ENCODE data around the gene RTN4R.
"Not testable (repeated sequence)": the region's sequence is repeated elsewhere in the genome, so short reads cannot be mapped to it uniquely, and the experiment has no call there.

RTN4R gene

DNA sequence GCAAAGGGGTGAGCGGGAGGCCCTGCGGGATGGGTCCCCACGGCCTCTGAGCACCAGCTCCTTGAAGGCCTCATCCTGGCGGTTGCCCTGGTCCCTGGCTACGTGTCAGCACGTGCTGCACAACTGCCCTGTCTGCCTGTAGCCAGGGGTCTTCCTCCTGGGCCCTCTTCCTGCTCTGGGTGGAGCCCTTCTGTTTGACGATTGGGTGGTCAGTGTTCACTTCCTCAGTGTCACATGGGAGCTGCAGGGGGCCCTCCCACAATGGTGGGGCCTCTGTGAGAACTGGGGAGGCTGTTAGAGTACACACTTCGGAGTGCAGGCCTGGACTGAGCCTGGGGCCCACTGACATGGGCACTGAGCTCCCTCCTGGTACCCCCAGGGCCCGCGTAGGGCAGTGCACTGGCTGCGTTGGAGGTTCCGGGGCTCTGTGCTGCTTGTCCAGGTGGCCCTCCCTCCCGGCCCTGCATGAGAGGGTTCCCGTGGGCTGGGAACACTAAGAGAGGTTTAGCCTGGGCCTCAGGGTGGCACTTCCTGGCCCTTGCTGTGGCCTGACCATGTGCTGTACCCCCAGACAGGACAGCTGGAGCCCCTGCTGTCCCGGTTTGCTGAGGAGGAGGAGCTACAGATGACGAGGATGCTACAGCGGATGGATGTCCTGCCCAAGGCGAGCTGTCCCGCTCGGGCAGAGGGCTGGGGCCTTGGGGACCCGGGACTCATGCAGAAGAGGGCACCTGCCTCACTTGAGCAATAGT, 38.0 kb upstream of the RTN4R start:
- DNase-seq (ENCODE audit: low read depth, low spot score) = no peak

DNA sequence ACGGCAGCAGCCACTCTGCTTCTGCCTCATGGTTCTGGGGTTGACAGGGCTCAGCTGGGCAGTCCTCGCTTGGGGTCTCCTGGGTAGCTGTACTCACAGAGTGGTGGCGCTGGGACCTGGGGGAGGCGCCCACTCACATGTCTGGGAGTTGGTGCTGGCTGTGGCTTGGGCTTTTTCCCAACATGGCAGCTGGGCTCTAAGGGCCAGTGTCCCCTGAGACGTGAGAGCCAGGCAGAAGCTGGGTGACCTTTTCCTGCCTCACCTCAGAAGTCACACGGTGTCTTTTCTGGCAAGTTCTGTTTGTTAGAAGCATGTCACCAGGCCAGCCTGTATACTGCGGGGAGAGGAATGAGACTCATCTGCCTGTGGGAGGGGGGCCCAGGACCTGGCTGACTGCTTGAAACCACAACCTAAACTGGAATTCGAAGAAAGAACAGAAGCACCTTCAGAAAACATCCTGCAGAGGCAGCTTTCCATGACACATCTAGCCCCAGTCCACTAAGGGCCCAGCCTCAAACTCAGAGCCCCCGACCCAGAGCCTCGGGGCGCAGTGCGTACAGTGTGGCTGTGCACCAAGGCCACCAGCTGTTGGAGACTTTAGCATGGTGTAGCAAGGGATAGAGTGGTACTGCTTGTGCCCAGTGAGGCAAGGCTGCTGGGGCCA, 37.2 kb upstream of the RTN4R start:
- DNase-seq (ENCODE audit: low read depth, low spot score) = peak; percentile 30

DNA sequence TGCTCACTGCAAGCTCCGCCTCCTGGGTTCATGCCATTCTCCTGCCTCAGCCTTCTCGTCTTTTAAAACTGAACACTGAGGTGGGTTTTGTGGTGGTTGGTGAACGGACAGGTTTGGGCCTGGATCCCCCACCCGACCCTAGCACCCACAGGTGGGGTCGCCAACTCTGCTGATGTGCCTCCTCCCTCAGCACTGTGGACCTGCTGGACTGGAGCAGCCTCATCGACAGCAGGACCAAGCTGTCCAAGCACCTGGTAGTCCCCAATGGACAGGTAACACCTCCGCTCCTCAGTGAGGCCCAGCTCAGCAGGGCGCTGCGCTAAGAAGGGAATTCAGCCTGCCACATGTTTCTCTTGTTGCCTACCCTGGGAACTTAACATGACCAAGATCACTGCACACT, 36.5 kb upstream of the RTN4R start:
- no peak for DNase-seq (ENCODE audit: low read depth, low spot score)

DNA sequence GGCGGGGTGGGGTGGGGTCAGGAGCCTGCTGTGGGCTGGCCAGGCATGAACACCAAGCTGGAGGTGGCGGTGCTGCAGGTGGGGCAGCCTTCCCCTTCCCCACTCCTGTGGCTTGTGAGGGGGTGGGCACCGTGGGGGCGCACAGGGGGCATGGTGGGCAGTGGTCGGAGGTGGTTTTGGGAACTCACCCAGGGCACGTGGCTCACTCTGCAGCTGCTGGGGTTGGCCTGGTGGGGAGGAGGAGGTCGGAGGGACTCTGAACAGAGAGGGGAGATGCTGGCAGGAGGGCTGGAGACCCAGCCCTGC, 35.1 kb upstream of the RTN4R start:
- DNase-seq (ENCODE audit: low read depth, low spot score) = not testable (repeated sequence)

DNA sequence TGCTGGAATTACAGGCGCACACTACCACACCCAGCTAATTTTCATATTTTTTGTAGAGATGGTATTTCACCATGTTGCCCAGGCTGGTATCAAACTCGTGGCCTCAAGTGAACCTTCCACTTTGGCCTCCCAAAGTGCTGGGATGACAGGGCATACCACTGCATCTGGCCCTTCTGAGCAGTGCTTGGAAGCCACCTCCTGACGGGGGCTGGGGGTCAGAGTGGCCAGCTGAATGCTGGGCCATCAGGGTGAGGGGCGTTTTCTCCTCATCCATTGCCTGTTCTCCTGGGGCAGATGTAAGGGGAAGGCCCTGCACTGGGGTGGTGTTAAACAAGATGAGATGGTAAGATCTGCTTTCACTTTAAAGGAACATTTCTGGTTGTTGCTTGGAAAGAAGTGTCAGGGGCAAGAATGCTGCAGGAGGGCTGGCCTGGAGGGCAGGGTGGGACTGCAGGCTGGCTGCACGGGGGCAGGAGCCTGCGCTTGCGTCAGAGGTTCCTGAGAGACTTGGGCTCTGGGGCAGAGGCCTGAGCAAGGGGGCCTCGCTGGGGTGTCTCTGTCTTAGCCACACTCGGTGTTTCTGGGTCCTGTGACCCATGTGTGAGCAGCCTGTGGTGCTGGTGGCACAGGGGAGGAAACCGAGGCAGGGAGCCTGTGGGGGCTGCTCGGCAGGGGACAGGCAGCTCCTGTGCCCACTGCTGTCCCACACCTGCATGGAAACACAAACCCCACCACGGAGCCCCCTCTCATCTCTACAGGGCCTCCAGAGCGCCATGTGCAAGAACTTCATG, 34.5 kb upstream of the RTN4R start:
- no peak for DNase-seq (ENCODE audit: low read depth, low spot score)

DNA sequence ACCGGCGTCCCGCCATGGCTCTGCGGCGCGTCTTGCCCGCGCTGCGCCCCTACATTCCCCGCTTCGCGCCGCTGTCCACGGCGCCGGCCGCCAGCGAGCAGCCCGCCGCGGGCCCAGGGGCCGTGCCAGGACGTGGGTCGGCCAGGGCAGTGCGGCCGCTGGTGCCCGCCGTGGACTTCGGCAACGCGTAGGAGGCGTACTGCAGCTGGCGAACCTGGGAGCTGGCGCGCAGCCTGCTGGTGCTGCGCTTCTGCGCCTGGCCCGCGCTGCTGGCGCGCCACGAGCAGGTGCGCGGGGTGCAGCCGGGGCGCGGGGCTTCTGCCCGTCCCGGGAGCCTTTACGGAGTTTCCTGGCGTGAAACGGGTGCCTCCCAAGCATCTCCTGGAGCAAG, 31.6 kb upstream of the RTN4R start:
- peak; percentile 60 for DNase-seq (ENCODE audit: low read depth, low spot score)

DNA sequence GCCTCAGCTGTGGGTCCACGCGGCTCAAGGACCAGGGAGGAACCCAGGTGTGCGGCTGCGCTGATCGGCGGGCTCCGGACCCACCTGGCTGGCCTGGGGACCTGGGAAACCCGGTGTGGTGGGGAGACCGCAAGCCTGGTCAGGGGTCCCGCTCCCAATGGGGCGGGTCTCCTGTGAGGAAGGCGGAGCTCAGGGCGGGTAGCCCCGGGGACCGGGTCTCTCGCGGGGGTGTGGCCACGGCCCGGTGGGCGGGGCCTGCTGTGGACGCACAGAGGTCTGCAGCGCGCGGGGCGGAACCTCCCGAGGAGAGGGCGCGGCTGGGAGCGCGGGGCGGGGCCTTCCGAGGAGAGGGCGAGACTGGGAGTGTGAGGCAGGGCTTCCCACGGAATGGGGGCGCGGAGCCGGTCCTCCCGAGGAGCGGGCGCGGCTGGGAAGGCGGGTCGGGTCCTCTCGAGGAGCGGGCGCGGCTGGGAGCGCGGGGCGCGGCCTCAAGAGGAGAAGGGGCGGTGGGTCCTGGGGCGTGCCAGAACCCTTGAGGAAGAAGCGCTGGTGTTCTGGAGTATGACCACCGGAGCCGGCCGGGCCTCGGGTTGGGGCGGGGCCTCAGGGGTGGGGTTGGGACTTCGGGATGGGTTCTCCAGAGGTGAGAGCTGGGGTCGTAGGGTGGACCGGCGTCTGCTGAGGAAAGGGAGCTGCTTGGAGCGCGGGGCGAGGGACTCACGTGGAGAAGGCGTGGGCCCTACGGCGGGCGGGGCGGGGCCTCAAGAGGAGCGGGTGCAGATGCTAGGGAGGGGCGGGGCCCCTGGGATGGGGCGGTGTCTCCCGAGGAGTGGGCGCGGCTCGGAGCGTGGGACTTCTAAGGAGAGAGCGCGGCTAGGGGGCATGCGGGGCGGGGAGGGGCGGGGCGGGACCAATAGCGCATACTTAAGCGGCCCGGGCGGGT, 31.0 kb upstream of the RTN4R start:
- DNase-seq (ENCODE audit: low read depth, low spot score) = peak; percentile 87

DNA sequence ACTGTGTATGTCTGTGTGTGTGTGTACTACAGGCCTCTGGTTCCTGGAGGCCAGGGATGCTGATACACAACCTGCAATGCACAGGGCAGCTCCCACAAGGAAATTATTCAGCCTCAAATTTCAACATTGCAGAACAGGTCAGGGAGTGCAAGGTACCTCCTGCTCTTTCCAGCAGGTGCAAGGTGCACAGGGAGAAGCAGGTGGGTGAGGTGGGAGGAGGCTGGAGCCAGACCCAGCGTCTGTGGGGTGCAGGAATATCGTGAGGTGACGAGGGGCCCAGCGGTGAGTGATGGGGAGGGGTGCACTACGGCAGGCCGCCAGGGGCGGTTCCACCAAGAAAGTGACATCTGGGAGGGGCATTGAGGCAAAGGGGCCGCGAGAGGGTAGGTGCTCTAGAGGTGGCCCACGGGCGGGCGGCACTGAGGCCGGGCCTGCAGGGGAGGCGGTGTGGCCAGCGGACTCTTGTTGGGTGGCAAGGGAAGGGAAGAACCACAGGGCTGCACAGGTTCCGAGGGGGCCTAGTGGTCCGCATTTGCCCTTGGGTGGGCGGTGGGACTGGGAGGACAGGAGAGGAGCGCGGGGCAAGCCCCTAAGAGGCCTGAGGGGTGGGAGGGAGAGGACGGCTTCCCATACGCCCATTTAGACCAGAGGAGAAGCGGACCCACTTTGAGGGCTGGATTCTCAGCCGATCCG, 30.1 kb upstream of the RTN4R start:
- no peak for DNase-seq (ENCODE audit: low read depth, low spot score)

DNA sequence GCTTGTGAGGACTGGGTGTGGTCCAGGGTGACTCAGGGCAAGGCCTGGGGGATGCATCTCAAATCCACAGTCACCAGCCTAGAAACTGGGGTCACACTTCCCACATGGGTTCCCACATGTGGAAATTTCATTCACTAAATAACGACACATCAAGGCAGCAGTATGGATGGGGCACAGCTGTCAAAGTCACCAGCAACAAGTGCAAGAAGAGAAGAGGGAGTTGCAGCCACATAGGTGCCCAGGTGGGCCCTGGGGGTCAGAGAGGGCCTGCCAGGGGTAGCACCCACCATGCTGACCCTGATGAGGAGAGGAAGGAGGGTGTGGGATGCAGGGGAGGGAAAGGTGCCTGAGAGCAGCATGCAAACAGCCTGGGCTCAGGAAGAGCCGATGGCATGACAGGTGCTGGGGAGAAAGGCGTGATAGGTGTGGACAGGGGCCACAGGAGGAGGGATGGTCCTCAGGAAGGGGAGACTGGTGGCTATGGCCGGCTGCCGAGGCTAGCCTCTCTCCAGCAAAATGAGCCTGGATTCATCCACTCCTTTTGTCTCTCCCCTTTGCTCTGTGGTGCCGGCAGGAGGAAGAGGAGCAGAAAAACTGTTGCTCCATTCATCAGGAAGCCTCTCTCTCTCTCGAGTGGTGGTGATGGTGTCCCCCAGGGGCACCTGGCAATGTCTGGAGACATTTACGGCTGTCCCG, 29.4 kb upstream of the RTN4R start:
- DNase-seq (ENCODE audit: low read depth, low spot score) = no peak

DNA sequence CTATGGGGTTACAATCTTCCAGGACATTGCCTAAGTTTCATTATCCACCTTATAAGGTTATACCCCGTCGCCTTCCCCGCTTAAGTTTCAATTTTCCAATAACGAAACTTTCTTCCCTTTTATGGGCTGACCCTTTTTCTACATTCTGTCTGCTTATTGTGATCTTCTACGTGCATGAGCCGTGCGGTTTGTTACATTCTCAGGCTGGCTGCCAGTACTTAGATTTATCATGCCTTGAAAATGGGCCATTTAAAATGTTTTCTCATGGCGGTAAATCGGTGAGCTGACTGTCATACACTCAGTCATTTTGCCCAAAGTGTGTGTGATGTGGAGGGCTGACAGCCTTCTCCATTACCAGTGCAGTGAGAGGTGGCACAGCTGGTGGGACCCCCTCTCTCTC, 28.5 kb upstream of the RTN4R start:
- DNase-seq (ENCODE audit: low read depth, low spot score) = no peak

DNA sequence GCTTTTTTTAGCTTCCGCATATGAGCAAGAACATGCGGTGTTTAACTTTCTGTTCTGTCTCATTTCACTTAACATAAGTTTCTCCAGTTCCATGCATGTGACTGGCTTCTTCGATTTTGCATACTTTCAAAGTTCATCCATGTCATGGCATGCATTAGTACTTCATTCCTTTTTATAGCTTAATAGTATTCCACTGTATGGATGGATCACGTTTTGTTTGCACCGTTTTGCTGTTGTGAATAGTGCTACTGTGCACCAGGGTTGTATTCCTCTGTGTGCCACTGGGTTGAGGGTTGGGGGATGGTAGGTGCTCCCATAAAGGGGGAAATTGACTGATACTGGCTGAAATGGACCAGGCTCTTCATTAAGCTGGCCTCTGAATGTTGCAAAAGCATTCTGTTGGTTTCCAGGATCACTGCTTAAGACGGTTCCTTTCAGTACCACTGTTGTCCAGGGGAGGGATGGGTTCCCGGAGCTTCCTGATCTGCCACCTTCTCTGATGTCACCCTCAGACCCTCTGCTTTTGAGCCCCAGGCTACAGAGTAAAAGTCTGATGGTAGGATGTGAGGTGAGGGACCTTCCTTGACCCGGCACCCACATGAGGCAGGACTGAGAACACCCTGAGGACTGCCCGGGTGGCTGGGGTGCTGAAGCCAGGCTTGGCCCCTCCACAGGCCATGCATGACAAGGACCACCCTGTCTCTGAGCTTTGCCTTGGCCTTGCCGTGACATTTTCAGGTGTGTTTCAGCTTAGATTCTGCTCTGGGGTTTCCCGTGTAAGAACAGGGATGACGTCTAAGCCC, 27.3 kb upstream of the RTN4R start:
- DNase-seq (ENCODE audit: low read depth, low spot score) = no peak

DNA sequence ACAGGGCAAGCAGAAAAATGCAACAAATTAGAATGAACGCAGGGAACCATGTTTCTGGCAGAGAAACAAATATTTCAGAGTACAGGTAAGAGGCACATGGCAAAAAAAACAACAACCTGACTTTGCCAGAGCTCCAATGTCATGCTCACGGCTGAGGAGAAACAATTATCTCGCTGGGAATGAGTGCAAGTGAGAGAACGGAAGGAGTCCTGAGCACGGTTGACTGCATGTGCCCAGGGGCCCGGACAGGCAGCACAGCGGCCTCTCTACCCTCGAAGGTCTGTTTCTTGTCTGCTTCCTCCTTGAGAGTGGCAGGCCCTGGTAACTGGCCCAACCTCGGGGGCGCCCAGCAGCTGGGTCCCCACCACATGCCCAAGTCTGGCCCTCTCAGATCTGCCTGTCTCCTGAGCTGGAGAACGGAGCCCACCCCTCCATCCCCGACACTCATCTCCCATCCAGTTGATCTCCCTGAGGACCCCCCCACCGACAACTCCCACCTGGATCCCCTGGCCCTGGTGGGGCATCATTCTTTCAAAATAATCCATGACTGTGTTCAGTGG, 24.6 kb upstream of the RTN4R start:
- DNase-seq (ENCODE audit: low read depth, low spot score) = no peak

DNA sequence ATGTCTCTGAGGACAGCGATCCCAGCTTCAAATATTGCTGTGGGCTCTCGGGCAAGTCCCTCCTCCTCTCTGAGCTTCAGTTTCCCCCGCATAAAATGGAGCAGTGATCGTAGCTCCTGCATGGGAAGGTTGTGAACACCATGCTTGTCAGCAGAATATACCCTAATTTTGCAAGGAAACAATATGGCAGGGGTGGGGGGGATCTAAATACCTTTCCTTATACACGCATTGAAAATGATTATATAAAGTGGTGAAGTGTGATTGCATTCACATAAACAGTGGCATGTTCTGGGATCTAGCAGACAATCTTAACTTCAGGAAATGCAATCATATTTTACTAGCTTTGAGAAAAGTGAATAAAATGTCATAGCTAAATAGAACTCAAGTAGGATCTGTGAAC, 24.0 kb upstream of the RTN4R start:
- DNase-seq (ENCODE audit: low read depth, low spot score) = no peak

DNA sequence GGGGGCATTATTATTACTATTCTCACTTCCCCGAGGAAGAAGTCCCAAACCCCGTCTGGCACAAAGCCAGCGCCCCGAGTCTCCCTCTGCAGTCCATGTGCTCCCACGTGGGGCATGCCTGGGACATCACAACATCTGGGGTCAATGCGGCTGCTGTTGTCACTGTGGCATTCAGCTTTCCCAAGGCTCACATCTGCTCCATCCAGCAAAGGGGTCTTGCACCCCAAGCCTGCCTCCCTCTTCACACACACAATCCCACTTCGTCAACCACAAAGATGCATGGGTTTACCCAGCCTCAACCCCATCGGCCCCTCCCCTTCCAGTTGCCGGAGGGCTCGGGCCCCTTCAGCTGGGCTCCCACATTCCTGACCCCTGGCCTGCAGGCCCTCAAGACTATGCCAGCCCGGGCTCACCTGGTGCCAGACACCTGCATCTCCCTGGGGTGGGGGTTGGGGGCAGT, 23.5 kb upstream of the RTN4R start:
- DNase-seq (ENCODE audit: low read depth, low spot score) = no peak

DNA sequence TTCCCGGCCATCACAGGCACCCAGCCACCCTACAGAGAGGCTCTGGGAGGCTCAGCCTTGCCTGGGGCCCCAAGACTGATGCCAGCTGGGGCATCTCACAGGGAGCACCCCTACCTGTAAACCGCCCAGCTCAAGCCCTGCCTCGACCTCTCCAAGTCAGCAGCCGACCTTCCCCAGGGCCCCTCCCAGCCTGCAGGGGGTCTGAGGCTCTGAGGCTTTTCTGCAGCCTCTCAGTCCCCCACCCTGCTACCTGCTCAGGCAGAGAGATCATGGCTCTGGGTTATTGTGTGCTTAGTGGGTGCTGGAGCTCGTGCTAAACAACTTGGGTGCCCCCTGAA, 23.1 kb upstream of the RTN4R start:
- DNase-seq (ENCODE audit: low read depth, low spot score) = no peak

DNA sequence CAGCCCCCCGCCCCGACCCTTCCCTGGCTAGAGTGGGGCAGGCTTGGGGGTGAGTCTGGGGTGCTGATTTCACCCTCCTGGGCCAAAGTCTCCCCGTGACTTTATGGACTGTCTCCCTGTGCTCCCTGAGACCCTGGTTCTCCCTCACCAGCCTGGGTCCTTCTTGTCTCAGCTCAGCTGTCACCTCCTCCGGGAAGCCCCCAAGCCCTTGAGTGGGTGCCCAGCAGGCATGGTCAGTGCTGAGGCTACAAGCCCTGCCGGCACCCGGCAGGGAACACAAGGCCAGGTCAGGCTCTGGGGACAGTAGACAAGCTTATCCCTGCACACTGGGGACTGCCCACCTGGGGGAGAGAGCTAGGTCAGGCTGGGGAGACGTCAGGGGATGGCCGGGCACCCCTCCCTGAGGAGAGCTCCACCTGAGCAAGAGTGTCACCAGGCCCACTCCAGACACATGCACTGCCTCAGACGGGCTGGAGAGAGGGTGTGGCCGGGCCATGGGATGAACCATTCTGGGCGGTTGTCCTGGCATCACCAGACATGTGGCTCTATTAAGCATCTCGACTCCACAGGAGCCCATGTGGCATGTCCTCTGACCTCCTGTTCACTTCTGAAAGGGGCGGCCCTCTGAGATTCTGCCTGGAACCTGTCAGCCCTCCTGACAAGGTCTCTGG, 22.6 kb upstream of the RTN4R start:
- no peak for DNase-seq (ENCODE audit: low read depth, low spot score)

DNA sequence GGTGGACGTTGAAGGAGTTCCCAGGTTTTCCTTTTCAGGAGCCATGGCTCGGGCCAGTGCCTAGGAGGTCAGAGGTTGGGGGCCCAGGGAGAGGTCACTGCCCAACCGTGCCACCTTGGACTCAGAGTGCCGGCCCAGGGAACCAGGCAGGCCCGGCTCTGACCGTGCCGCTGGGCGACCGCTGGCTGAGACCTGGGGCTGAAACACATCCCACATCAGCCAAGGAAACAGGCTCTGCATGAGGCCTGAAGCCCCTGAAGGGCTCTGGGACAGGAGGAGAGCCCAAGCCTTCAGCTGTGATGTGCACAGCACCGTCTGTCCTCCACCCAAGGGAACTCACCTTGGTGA, 21.9 kb upstream of the RTN4R start:
- DNase-seq (ENCODE audit: low read depth, low spot score) = no peak

DNA sequence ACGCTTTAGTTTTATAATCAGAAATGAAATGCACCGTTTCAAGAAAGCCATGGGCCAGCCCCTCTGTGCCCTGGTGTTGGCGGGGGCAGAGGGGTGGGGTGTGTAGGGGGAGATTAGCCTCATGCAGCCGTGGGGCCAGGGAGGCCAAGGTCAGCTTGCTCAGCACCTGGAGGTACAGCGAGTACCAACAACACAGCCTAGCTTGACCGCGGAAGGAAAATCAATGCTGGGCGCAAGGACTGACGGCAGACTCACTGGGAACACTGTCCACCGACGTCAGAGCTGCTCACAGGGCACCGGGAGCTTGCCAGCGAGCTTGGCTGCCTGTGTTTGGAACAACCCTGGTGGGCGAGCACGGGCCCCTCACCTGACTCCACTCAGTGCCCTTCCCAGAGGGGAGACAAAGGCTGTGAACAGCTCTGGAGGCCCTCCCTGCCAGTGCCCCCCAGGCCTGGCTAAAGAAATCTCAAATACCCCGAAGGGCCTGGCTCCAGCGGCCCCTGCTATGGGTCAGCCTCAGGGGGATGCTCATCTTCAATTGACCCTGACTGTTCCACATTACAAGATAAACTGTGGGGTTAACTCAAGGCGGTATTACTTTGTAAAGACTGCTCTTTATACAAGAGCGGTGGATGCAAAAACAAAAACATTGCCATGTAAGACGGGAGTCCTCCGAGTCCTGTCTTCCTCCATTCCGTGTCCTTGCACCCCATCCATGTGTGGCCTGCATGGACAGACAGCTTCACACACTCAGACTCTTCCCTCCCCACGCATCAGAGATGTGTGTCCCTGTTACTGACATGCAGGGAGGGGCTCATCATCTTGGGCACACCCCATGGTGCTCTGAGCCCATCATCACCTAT, 21.3 kb upstream of the RTN4R start:
- DNase-seq (ENCODE audit: low read depth, low spot score) = not testable (repeated sequence)
